GM21360 (cell line): Measurements from ENCODE around the gene RAX2.

Source experiments
- ATAC-seq: cut with Tn5 transposase; IDR thresholded peaks from one replicate; pipeline ENCODE4 v1.9.1; 2021; ENCODE audit warnings: mild to moderate bottlenecking, moderate library complexity; ENCODE audit not compliant: unreplicated experiment

The RAX2 gene

GRCh38 chr19:3733549-3734309, 38.3 kb downstream of the RAX2 start:
- ATAC-seq: no peak

- no peak for ATAC-seq
Measured at GRCh38 chr19:3732108-3732507, 39.9 kb downstream of the RAX2 start.

GRCh38 chr19:3730457-3730958, 41.5 kb downstream of the RAX2 start:
- no peak for ATAC-seq

GRCh38 chr19:3725640-3726310, 46.3 kb downstream of the RAX2 start:
- ATAC-seq: no peak

GRCh38 chr19:3725121-3725520, 46.9 kb downstream of the RAX2 start:
- ATAC-seq: no peak

- ATAC-seq: no peak
Measured at GRCh38 chr19:3723883-3724282, 48.1 kb downstream of the RAX2 start.

- ATAC-seq: no peak
Measured at GRCh38 chr19:3723110-3723488, 48.9 kb downstream of the RAX2 start.

- ATAC-seq: no peak
Measured at GRCh38 chr19:3722443-3723109, 49.5 kb downstream of the RAX2 start.

- ATAC-seq: no peak
Measured at GRCh38 chr19:3721887-3722442, 50.1 kb downstream of the RAX2 start.

- ATAC-seq: no peak
Measured at GRCh38 chr19:3721131-3721886, 50.7 kb downstream of the RAX2 start.

- ATAC-seq: no peak
Measured at GRCh38 chr19:3720349-3720917, 51.6 kb downstream of the RAX2 start.

- ATAC-seq: no peak
Measured at GRCh38 chr19:3719868-3720267, 52.2 kb downstream of the RAX2 start.
